MM.1S (cell line): ENCODE data around the gene SPA17.

ENCODE experiments used
- EZH2 ChIP-seq: fragments of 300-600 bp; sonication (generic); optimal IDR thresholded peaks from 2 replicates; pipeline ENCODE3; 2017; ENCODE audit warnings: low read depth, mild to moderate bottlenecking, antibody characterized with exemption, low read length, mixed read lengths
- TF ChIP-seq, protein P1 (sequence below): fragments of 300-600 bp; sonication (generic); IDR thresholded peaks from 2 replicates; pipeline ENCODE4 v1.5.1; 2016; ENCODE audit warnings: antibody characterized with exemption, low read length, mixed read lengths

DNA sequence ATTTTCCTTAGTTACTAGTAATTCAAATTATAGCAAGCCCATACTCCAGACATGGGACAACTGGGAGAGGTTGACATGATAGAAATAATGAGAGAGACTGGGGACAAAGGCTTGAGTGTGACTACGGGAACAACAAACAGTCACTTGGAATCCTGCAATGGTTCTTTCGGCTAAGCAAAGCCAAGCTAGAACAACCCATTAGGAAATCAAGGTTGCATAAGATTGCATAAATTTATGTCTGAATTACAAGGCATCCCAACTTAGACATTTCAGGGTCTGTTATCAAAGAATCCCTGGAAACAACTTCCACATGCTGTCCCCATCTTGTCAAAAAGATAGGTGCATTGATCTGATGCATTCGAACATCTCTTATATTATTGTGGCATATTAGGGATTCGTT lies 55.9 kb downstream of the SPA17 start:
- TF ChIP-seq, protein P1, sequence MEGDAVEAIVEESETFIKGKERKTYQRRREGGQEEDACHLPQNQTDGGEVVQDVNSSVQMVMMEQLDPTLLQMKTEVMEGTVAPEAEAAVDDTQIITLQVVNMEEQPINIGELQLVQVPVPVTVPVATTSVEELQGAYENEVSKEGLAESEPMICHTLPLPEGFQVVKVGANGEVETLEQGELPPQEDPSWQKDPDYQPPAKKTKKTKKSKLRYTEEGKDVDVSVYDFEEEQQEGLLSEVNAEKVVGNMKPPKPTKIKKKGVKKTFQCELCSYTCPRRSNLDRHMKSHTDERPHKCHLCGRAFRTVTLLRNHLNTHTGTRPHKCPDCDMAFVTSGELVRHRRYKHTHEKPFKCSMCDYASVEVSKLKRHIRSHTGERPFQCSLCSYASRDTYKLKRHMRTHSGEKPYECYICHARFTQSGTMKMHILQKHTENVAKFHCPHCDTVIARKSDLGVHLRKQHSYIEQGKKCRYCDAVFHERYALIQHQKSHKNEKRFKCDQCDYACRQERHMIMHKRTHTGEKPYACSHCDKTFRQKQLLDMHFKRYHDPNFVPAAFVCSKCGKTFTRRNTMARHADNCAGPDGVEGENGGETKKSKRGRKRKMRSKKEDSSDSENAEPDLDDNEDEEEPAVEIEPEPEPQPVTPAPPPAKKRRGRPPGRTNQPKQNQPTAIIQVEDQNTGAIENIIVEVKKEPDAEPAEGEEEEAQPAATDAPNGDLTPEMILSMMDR: no peak
- no peak for TF ChIP-seq EZH2
